Activated naive CD4-positive, alpha-beta T cell (primary cell): ENCODE data around the gene GRIN1.

Experiments used
- DNase-seq, 4 experiments: peaks; one replicate each; lab custom pipeline; 2025; lab: John Stamatoyannopoulos, UW

Gene GRIN1

DNA sequence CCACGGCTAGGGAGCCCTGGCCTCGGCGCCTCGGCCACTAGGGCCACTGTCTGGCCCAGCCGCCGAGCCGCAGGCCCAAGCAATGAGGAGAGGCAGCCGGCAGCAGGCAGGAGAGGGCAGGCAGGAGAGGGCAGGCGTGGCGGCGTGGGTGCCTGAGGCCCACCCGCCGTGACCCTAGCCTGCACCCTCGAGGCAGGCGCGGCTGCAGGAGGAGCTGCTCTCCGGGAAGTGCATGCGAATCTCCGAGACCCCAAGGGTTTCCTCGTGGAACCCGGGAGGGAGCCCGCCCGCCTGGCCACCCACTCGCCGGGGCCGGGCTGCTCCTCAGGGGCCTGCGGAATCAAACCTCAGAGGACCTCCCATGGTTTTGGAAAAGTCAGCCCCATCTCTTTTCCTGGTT is 9.3 kb downstream of the GRIN1 start:
- DNase-seq, result no peak

- DNase-seq, result no peak
These were observed 9.7 kb downstream of the GRIN1 start for GRCh38 chr9:137148661-137149060.

DNA sequence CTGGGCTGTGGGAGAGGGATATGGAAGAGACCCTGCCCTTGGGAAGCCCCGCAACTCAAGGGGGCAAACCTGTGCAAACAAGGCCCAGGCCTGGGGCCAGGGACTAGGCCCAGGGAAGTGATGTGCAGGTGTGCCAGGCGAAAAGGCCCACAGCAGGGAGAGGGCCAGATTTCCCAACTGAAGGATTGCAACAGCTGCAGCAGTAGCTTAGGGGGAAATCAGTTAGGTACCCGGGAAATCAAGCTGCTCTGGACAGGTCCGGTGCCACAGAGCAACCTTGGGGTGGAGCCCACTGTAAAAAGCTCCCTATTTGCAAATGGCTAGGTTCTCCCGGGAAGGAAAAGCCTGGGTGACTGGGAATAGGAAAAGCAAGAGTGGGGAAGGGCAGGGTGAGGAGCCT is 10.4 kb downstream of the GRIN1 start:
- no peak for DNase-seq

DNA sequence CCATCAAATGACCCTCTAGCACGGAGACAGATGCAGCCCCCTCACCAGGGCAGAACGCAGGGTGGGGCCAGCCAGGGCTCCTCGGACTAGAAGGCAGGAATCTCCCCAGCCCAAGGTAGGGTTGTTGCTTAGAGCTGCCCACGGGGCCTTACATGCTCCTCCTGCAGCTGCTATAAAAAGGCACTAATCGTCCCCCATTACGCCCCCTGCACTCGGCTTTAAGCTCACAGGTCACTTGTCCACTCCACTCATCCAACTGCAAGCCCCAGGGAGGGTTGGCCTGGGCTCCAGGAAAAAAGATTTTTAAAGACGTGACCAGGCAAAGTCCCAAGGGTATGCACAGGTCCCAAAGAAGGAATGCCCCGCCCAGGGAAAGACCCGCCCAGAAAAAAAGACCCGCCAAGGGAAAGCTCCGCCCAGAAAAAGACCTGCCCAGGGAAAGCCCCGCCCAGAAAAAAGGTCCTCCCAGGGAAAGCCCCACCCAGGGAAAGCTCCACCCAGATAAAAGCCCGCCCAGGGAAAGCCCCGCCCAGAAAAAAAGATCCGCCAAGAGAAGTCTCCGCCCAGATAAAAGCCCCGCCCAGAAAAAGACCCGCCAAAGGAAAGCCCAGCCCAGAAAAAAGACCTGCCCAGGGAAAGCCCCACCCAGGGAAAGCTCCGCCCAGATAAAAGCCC is 11.1 kb downstream of the GRIN1 start:
- DNase-seq, result no peak

DNA sequence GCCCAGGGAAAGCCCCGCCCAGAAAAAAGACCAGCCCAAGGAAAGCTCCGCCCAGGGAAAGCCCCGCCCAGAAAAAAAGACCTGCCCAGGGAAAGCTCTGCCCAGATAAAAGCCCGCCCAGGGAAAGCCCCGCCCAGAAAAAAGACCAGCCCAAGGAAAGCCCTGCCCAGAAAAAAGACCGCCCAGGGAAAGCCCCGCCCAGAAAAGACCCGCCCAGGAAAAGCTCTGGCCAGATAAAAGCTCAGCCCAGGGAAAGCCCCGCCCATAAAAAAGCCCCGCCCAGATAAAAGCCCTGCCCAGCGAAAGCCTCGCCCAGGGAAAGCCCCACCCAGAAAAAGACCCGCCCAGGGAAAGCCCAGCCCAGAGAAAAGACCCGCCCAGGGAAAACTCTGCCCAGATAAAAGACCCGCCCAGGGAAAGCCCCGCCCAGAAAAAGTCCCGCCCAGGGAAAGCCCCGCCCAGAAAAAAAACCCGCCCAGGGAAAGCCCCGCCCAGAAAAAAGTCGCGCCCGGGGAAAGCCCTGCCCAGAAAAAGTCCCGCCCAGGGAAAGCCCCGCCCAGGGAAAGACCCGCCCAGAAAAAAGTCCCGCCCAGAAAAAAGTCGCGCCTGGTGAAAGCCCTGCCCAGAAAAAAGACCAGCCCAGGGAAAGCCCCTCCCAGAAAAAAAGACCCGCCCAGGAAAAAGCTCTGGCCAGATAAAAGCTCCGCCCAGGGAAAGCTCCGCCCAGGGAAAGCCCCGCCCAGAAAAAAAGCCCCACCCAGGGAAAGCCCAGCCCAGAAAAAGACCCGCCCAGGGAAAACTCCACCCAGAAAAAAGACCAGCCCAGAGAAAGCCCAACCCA is 11.9 kb downstream of the GRIN1 start:
- DNase-seq, result peak in 1 of 4 experiments; percentile 23

GRCh38 chr9:137152844-137153405 is 14.0 kb downstream of the GRIN1 start:
- no peak for DNase-seq

DNA sequence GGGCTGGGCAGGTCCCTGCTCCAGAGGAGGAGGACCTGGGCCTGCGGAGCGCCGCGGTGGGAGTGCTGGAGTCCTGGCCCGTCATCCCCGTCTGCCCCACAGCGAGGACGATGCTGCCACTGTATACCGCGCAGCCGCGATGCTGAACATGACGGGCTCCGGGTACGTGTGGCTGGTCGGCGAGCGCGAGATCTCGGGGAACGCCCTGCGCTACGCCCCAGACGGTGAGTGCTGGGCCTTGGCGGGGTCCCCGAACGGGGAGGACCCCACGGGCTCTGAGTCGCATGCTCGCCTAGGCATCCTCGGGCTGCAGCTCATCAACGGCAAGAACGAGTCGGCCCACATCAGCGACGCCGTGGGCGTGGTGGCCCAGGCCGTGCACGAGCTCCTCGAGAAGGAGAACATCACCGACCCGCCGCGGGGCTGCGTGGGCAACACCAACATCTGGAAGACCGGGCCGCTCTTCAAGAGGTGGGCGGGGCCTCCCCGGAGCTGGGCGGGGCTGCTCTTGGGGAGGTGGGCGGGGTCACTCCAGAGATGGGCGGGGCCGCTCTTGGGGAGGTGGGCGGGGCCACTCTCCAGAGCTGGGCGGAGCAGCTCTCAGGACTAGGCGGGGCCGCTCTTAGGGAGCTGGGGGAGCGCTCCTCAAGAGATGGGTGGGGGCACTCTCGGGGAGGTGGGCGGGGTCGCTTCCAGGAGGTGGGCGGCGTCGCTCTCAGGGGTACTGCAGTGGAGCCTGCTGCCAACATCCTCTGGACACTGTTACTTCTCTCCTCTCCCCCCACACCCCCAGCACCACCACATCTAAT is 17.8 kb downstream of the GRIN1 start:
- DNase-seq, result peak in 3 of 4 experiments; percentile 34 to 38 (median 37)

DNA sequence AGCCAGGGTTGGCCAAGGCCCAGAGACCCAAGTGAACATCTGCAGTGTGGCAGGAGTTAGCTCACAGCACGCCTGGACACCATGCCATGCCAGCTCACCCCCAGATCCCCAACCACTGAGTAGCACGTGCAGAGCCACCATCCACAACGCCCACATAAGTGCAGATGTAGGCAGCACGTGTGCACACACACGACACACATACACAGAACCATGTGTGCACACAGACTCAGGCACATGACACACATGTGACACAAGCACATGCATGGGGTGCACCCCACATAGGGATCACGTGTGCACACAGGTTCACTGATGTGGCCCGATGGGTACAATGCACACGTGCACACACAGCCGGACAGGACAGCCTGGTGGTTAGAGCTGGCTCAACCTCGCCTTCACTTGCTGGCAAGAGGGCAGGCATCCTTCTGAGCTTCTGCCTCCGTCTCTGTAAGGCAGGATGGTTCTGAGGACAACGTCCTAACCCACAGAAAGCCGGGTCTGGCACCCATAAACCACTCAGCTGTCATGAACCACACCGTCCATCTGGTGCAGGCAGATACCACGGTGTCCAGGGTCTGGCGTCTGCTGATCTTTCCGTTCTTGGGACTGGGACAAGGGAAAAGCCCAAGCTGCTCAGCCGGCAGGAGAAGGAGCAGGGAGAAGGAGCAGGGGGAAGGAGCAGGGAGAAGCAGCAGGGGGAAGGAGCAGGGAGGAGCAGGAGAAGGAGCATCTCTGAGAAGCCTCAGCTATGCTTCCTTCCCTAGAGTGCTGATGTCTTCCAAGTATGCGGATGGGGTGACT is 18.9 kb downstream of the GRIN1 start:
- DNase-seq, result no peak

- no peak for DNase-seq
These were observed 19.7 kb downstream of the GRIN1 start for GRCh38 chr9:137158625-137159024.

- DNase-seq, result no peak
These were observed 20.4 kb downstream of the GRIN1 start for GRCh38 chr9:137159105-137160053.

- no peak for DNase-seq
These were observed 21.1 kb downstream of the GRIN1 start for GRCh38 chr9:137160054-137160425.

DNA sequence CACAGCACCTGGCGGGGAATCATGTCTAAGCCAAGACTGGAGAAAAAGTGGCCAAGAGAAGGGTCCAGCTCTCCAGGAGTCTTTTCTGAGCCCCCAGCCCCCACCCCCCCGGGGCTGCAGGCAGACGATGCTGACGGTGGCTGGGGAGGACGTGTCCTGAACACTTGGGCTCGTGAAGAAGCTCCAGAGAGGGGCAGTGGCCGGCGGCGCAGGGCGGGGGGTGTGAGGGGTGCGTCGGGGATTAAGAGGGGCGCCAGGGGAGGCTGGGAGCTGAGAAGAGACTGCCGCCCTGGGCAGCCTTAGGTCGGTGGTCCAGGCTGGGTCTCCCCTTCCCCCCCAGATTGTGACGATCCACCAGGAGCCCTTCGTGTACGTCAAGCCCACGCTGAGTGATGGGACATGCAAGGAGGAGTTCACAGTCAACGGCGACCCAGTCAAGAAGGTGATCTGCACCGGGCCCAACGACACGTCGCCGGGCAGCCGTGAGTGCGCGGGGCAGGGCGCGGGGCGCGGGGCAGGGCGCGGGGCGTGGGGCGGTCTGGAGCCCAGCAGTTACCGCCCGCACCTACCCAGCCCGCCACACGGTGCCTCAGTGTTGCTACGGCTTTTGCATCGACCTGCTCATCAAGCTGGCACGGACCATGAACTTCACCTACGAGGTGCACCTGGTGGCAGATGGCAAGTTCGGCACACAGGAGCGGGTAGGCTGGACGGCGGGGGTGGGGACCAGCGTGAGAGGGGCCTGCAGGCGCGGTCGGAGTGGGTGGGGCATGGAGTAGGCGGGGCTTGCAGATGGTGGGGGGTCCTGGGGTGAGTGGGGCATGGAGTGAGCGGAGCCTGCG is 22.0 kb downstream of the GRIN1 start:
- DNase-seq, result no peak

DNA sequence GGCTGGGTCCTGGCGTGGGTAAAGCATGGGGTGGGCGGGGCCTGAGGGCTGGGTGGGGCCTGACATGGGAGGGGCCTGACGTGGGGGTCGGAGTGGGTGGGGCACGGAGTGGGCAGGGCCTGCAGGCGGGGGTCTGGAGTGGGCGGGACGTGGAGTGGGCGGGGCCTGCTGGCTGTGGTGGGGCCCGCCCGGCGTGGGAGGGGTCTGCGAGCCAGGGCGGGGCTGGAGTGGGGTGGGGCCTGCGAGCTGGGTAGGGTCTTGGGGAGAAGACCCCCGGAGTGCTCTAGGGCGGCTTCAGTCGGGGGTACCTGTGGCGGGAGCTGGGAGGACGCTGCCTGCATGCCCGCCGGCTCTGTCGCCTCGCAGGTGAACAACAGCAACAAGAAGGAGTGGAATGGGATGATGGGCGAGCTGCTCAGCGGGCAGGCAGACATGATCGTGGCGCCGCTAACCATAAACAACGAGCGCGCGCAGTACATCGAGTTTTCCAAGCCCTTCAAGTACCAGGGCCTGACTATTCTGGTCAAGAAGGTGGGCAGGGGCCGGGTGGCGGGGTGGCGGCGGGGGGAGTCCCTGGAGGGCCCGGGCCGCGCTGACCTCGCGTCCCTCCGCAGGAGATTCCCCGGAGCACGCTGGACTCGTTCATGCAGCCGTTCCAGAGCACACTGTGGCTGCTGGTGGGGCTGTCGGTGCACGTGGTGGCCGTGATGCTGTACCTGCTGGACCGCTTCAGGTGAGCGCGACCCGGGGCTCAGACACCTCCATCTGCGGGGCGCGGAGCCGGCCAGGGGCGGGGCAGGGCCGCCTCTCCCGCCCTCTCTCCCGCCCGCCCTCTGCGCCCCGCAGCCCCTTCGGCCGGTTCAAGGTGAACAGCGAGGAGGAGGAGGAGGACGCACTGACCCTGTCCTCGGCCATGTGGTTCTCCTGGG is 22.9 kb downstream of the GRIN1 start:
- DNase-seq, result no peak

DNA sequence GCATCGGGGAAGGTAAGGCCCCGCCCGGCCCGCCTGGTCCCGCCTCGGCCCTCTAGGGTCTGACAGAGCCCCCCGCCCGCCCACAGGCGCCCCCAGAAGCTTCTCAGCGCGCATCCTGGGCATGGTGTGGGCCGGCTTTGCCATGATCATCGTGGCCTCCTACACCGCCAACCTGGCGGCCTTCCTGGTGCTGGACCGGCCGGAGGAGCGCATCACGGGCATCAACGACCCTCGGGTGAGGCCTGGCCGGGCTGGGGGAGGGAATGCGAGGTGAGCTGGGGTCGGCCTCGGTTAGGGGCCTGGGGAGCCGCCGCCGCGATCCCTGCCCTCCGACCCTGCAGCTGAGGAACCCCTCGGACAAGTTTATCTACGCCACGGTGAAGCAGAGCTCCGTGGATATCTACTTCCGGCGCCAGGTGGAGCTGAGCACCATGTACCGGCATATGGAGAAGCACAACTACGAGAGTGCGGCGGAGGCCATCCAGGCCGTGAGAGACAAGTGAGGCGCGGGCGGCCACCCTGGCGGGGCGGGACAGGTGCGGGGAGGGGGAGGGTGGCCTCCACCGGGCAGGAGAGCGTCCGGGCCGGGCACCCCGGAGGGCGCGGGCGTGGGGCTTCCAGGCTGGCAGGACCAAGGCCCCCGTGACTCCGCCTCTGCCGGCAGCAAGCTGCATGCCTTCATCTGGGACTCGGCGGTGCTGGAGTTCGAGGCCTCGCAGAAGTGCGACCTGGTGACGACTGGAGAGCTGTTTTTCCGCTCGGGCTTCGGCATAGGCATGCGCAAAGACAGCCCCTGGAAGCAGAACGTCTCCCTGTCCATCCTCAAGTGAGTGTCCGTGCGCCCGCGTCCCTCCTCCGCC is 23.8 kb downstream of the GRIN1 start:
- peak in 1 of 4 experiments; percentile 16 for DNase-seq

- DNase-seq, result no peak
These were observed 24.4 kb downstream of the GRIN1 start for GRCh38 chr9:137163365-137163715.

DNA sequence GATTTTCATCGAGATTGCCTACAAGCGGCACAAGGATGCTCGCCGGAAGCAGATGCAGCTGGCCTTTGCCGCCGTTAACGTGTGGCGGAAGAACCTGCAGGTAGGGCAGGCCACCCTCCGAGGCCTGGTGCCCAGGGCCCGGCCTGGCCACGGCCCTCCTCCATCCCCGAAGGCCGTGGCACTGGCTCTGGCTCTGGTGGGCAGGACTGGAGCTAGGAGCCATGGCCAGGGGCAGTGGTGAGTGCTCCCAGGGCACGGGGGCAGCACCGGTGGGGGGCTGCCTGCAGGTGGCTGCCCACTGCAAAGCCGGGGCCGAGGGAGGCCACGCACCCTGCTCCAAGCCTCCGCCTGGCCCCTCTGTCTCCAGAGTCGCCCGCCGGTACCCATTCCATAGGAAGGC is 24.9 kb downstream of the GRIN1 start:
- no peak for DNase-seq
